Activated T-helper 1 cell treated with anti-CD3 and anti-CD28 coated beads, Interleukin-12 subunit alpha, Interleukin-12 subunit beta, Interleukin-2, Interleukin-4 antibody, amounts not matched to agents 30 ng/mL and 10 ng/mL and 1 ng/mL, durations not matched to agents 14 hours and 24 hours and 36 hours (primary cell): ENCODE measurements around the gene NFE2L3. TPM values are rescaled to one million over a fixed set of nuclear protein-coding genes. Genes with fewer than 3 reads are reported as not detected.
A peak's percentile ranks its signal among the peaks of the same experiment; 100 is the strongest.

Source experiments
- DNase-seq: peaks from one replicate; pipeline ENCODE4 v3.0.0; 2021; ENCODE audit warnings: low spot score
- H3K27ac Mint-ChIP-seq: one replicate; pipeline ENCODE4 v1.8.0; 2021; ENCODE audit warnings: mild to moderate bottlenecking, mixed read lengths
- H3K27me3 Mint-ChIP-seq: one replicate; pipeline ENCODE4 v1.8.0; 2022; ENCODE audit warnings: mild to moderate bottlenecking, moderate library complexity, mixed read lengths; ENCODE audit not compliant: insufficient read depth
- H3K36me3 Mint-ChIP-seq: one replicate; pipeline ENCODE4 v1.8.0; 2021; ENCODE audit warnings: low read depth, mixed read lengths
- H3K4me1 Mint-ChIP-seq: one replicate; pipeline ENCODE4 v1.8.0; 2021; ENCODE audit warnings: low read depth, mixed read lengths
- H3K4me3 Mint-ChIP-seq: one replicate; pipeline ENCODE4 v1.8.0; 2021; ENCODE audit warnings: mild to moderate bottlenecking, moderate library complexity, mixed read lengths
- H3K9me3 Mint-ChIP-seq: one replicate; pipeline ENCODE4 v1.8.0; 2021; ENCODE audit warnings: mixed read lengths
- intact Hi-C: fragments of 100-400 bp; cut with micrococcal nuclease; formaldehyde crosslinking; loops from one replicate; pipeline ENCODE4 v1.15.1; 2024
- total RNA-seq: library from RNA; stranded (reverse); gene quantifications from 2 replicates; pipeline ENCODE4 v1.2.3, GENCODE V29; 2022

The NFE2L3 gene
- total RNA-seq, 1 donor from 2014 or later, result 80.1 TPM

- H3K27ac Mint-ChIP-seq, result peak overlapping the region; percentile 87
- H3K27me3 Mint-ChIP-seq, result no peaks in the 10 kb centered on the region
- peak overlapping the region; percentile 80 for H3K4me3 Mint-ChIP-seq
- peaks cover 47% of the 10 kb centered on the region for H3K4me1 Mint-ChIP-seq
- peaks cover 69% of the 10 kb centered on the region for H3K36me3 Mint-ChIP-seq
- DNase-seq, result no peak
- intact Hi-C loops, result loop anchor here (10.0 kb wide), 1 partner anchor 462 kb away; no protein-coding TSS in a partner anchor
- no peaks in the 10 kb centered on the region for H3K9me3 Mint-ChIP-seq
These were observed 51.0 kb downstream of the NFE2L3 start for GRCh38 chr7:26203016-26203415.

GRCh38 chr7:26208040-26208439 is 56.0 kb downstream of the NFE2L3 start:
- Mint-ChIP-seq H3K27ac (no peak overlapping the region), H3K4me1 (peaks cover 51% of the 10 kb centered on the region), H3K27me3 (no peaks in the 10 kb centered on the region), H3K9me3 (no peaks in the 10 kb centered on the region), H3K36me3 (peaks cover 67% of the 10 kb centered on the region), H3K4me3 (no peak overlapping the region)
- DNase-seq, result no peak
- intact Hi-C loops, result loop anchor here (10.0 kb wide), 1 partner anchor 457 kb away; no protein-coding TSS in a partner anchor

GRCh38 chr7:26212921-26213718 is 61.1 kb downstream of the NFE2L3 start:
- peaks cover 23% of the 10 kb centered on the region for H3K4me1 Mint-ChIP-seq
- intact Hi-C loops, result no loop called here
- no peaks in the 10 kb centered on the region for H3K9me3 Mint-ChIP-seq
- no peak overlapping the region for H3K27ac Mint-ChIP-seq
- peaks cover 37% of the 10 kb centered on the region for H3K36me3 Mint-ChIP-seq
- DNase-seq, result no peak
- no peak overlapping the region for H3K4me3 Mint-ChIP-seq
- H3K27me3 Mint-ChIP-seq, result no peaks in the 10 kb centered on the region

GRCh38 chr7:26213807-26214515 is 62.0 kb downstream of the NFE2L3 start:
- Mint-ChIP-seq H3K9me3 (no peaks in the 10 kb centered on the region), H3K36me3 (peaks cover 37% of the 10 kb centered on the region), H3K4me3 (no peak overlapping the region), H3K27ac (peak overlapping the region; percentile 10), H3K27me3 (no peaks in the 10 kb centered on the region), H3K4me1 (peaks cover 23% of the 10 kb centered on the region)
- intact Hi-C loops, result no loop called here
- no peak for DNase-seq

- intact Hi-C loops, result no loop called here
- H3K9me3 Mint-ChIP-seq, result no peaks in the 10 kb centered on the region
- no peak overlapping the region for H3K27ac Mint-ChIP-seq
- H3K36me3 Mint-ChIP-seq, result peaks cover 26% of the 10 kb centered on the region
- peaks cover 15% of the 10 kb centered on the region for H3K4me1 Mint-ChIP-seq
- DNase-seq, result no peak
- H3K4me3 Mint-ChIP-seq, result no peak overlapping the region
- H3K27me3 Mint-ChIP-seq, result peaks cover 4% of the 10 kb centered on the region
These were observed 64.1 kb downstream of the NFE2L3 start for GRCh38 chr7:26216049-26216448.

GRCh38 chr7:26224359-26224758 is 72.4 kb downstream of the NFE2L3 start:
- no peak for DNase-seq
- Mint-ChIP-seq H3K27ac (no peak overlapping the region), H3K4me1 (no peaks in the 10 kb centered on the region), H3K27me3 (peaks cover 37% of the 10 kb centered on the region), H3K9me3 (no peaks in the 10 kb centered on the region), H3K36me3 (no peaks in the 10 kb centered on the region), H3K4me3 (no peak overlapping the region)
- intact Hi-C loops, result no loop called here

- H3K9me3 Mint-ChIP-seq, result no peaks in the 10 kb centered on the region
- no peak overlapping the region for H3K4me3 Mint-ChIP-seq
- H3K27me3 Mint-ChIP-seq, result peaks cover 30% of the 10 kb centered on the region
- intact Hi-C loops, result no loop called here
- no peak overlapping the region for H3K27ac Mint-ChIP-seq
- H3K4me1 Mint-ChIP-seq, result no peaks in the 10 kb centered on the region
- no peak for DNase-seq
- no peaks in the 10 kb centered on the region for H3K36me3 Mint-ChIP-seq
These were observed 76.0 kb downstream of the NFE2L3 start for GRCh38 chr7:26227987-26228386.

- H3K27me3 Mint-ChIP-seq, result peaks cover 18% of the 10 kb centered on the region
- no peaks in the 10 kb centered on the region for H3K9me3 Mint-ChIP-seq
- no peak for DNase-seq
- H3K36me3 Mint-ChIP-seq, result no peaks in the 10 kb centered on the region
- no peak overlapping the region for H3K27ac Mint-ChIP-seq
- intact Hi-C loops, result no loop called here
- no peaks in the 10 kb centered on the region for H3K4me1 Mint-ChIP-seq
- no peak overlapping the region for H3K4me3 Mint-ChIP-seq
These were observed 82.0 kb downstream of the NFE2L3 start for GRCh38 chr7:26233902-26234511.

Other genes with a start within 250 kb of the NFE2L3 start
- 821 and 823 TPM in 2 replicates for gene HNRNPA2B1, start 48.5 kb downstream of the NFE2L3 start, total RNA-seq
- 284 and 298 TPM in 2 replicates for gene CBX3, start 49.5 kb downstream of the NFE2L3 start, total RNA-seq
- gene SNX10, start 139.7 kb downstream of the NFE2L3 start, total RNA-seq, result 41.9 and 48.3 TPM in 2 replicates